ENCODE results near the gene CCDC43. TPM values are rescaled to one million over a fixed set of nuclear protein-coding genes. Genes with fewer than 3 reads are reported as not detected.

The CCDC43 gene
- total and polyA plus RNA-seq, 2 of the 8 experiments (the other 6 are each of a cell fraction or from before 2014, with no cell fraction given): 4.9 to 38.1 TPM

DNA sequence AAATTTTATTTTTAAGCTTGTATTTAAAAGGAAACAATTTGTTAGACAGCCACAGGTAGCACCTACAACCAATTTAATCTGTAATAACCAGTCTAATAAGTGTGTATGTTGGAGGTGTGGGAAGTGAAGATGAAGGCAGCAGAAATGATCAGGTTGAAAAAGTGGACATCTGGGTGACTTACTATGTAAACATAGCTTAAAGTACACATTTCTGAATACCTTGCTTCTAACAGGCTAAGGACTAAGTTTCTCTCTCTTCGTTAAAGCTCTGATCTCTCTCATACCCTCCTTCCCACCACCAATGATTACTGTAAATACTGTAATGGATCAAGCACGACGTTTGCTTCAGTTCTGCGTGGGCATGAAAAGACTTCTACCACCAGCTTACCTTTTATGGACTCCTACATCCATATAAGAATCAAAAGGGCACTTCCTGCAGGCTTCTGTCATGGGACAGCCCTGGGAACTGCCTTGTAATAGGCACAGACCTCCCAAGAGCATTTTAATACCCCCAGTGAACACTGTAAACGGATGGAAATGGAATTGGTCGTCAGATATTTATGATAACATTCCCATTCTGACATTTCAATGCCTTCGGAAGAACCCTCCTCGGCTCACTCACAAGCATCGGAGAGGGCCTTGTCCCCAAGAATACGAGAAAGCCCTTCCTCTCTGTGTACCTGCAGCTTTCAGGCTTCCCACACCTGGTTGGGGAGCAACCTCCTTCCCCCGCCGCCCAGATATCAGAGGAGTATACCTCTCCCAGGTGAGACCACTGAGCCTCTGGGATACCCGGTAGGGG lies 700 bp downstream of the CCDC43 start:
- Histone ChIP-seq H3K9me3 (ENCODE audit: insufficient read depth in 2 of 2, low read depth in 1 of 2, low read length in 1 of 2) (no peaks in the 10 kb centered on the region), H2AFZ (ENCODE audit: low read length) (peak overlapping the region; percentile 95), H3K4ac (replicated peaks; ENCODE audit: insufficient read length, low read depth, low read length) (peak overlapping the region; percentile 94), H3K56ac (replicated peaks; ENCODE audit: insufficient read length, low read depth, low read length) (peak overlapping the region; percentile 36), H3K36me3 (ENCODE audit: control insufficient read depth in 2 of 4, insufficient read depth in 4 of 4, low read length in 3 of 4) (no peaks in the 10 kb centered on the region; a peak in 2 of 8 replicates), H3K4me2 (ENCODE audit: insufficient read depth in 1 of 2, low read depth in 2 of 2, low read length in 2 of 2) (peak overlapping the region; percentile 84 to 95), H3K27ac (ENCODE audit: low read depth, low read length) (peak overlapping the region; percentile 92), H2BK15ac (ENCODE audit: low read length) (no peak overlapping the region), H4K91ac (replicated peaks; ENCODE audit: insufficient read length, low read length) (peak overlapping the region; percentile 45), H3K9ac (replicated peaks in 1 of 4; ENCODE audit: extremely low read depth in 1 of 4, low read depth in 3 of 4, low read length in 3 of 4) (peak overlapping the region; percentile 74 to 98 (median 92)), H3K23ac (ENCODE audit: insufficient read length) (no peak overlapping the region), H2AK5ac (ENCODE audit: low read depth, low read length) (no peak overlapping the region), H2BK20ac (ENCODE audit: low read length) (no peak overlapping the region), H3K18ac (ENCODE audit: extremely low read depth, low read length) (no peak overlapping the region), H3K27me3 (replicated peaks in 1 of 4; ENCODE audit: control insufficient read depth in 3 of 4, extremely low read depth in 1 of 4, insufficient read depth in 3 of 4, low read length in 3 of 4) (no peaks in the 10 kb centered on the region), H2BK5ac (ENCODE audit: low read depth, low read length) (peak overlapping the region; percentile 63; the same call in 1 of the 2 replicates), H4K5ac (ENCODE audit: insufficient read length, low read depth, low read length) (peak overlapping the region; percentile 31), H3K79me1 (ENCODE audit: low read depth, low read length) (no peaks in the 10 kb centered on the region), H4K8ac (ENCODE audit: extremely low read depth, insufficient read depth, low read length) (peak overlapping the region; percentile 98; the same call in 1 of the 2 replicates), H3K23me2 (ENCODE audit: low read depth, low read length) (peaks cover 8% of the 10 kb centered on the region), H3K4me3 (ENCODE audit: extremely low read depth in 1 of 4, insufficient read depth in 2 of 4, low read depth in 3 of 4, low read length in 4 of 4) (peak overlapping the region; percentile 97 to 100 (median 98)), H3K4me1 (replicated peaks in 1 of 4; ENCODE audit: control insufficient read depth in 3 of 4, insufficient read depth in 4 of 4, low read length in 3 of 4) (no peaks in the 10 kb centered on the region; a peak in 1 of 7 replicates), H2BK12ac (ENCODE audit: low read depth, low read length) (no peak overlapping the region; the same call in 1 of the 2 replicates), H4K20me1 (replicated peaks in 1 of 2; ENCODE audit: control insufficient read depth in 1 of 2, insufficient read depth in 2 of 2, low read length in 2 of 2) (no peaks in the 10 kb centered on the region), H3K14ac (ENCODE audit: insufficient read length) (no peak overlapping the region), H2BK120ac (replicated peaks; ENCODE audit: low read depth, low read length) (no peak overlapping the region), H3K79me2 (ENCODE audit: control insufficient read depth in 1 of 2, insufficient read depth in 2 of 2, low read length in 2 of 2) (peaks cover 0 to 21% of the 10 kb centered on the region in 2 experiments; a peak in 2 of 4 replicates)
- no peak for DNase-seq (ENCODE audit: low read depth in 1 of 2, low spot score in 2 of 2)
- TF ChIP-seq HDAC2 (IDR thresholded peaks at IDR 0.05; ENCODE audit: borderline replicate concordance in 1 of 2, low read depth in 2 of 2, low read length in 2 of 2): no peak
- TF ChIP-seq KDM5A (IDR thresholded peaks at IDR 0.05; ENCODE audit: low read length): no peak
- no peak for TF ChIP-seq NANOG (IDR thresholded peaks at IDR 0.05; ENCODE audit: insufficient read depth, low read depth, low read length, poor library complexity, severe bottlenecking)
- ChIA-PET CTCF (ENCODE audit: partially characterized antibody) (interaction anchor here (0.6 to 2.7 kb wide), 5 partner anchors 13 to 282 kb away, joined by 3 to 13 read pairs (median 4); no protein-coding TSS in a partner anchor), POLR2A (ENCODE audit: partially characterized antibody) (interaction anchor here (0.6 to 2.0 kb wide), 15 partner anchors 11 to 185 kb away, joined by 3 to 11 read pairs (median 3); partner anchors contain the start of genes GPATCH8 and MEIOC)
- FAIRE-seq: no peak
- 12% methylated on average over 13 of the region's 13 CpGs; no CpG with 5 or more reads in 1 of the 2 experiments for WGBS, 2 experiments (ENCODE audit: extremely low coverage in 1 of 2, insufficient coverage in 1 of 2, insufficient read length in 1 of 2, insufficient replicate concordance in 2 of 2, low coverage in 1 of 2, low lambda C conversion rate in 2 of 2, missing lambda C conversion rate in 1 of 2)
